Measurements from ENCODE around the gene KCNG2. TPM values are rescaled to one million over a fixed set of nuclear protein-coding genes. Genes with fewer than 3 reads are reported as not detected.

Gene KCNG2
- total RNA-seq, 1 donor from 2014 or later: not detected

DNA sequence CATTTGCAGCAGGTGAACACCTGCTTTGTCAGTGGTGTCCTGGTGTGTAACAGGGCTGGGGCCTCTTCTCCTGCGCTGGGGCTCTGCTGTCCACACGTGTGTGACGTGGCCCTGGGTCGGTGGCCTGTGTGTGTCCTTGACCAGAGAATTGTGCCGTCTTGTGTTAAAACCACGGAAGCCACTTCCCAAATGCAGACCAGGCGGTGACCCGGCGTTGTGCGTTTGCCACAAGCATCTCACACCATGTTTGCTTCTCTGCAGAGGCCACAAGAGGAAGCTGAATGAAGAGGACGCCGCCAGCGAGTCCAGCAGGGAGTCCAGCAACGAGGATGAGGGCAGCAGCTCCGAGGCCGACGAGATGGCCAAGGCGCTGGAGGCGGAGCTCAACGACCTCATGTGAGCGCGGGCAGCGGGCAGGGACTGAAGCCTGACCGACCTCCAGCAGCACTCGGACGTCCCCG, 44.3 kb upstream of the KCNG2 start:
- TF ChIP-seq, protein P1, sequence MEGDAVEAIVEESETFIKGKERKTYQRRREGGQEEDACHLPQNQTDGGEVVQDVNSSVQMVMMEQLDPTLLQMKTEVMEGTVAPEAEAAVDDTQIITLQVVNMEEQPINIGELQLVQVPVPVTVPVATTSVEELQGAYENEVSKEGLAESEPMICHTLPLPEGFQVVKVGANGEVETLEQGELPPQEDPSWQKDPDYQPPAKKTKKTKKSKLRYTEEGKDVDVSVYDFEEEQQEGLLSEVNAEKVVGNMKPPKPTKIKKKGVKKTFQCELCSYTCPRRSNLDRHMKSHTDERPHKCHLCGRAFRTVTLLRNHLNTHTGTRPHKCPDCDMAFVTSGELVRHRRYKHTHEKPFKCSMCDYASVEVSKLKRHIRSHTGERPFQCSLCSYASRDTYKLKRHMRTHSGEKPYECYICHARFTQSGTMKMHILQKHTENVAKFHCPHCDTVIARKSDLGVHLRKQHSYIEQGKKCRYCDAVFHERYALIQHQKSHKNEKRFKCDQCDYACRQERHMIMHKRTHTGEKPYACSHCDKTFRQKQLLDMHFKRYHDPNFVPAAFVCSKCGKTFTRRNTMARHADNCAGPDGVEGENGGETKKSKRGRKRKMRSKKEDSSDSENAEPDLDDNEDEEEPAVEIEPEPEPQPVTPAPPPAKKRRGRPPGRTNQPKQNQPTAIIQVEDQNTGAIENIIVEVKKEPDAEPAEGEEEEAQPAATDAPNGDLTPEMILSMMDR (IDR thresholded peaks at IDR 0.05; ENCODE audit: unreplicated experiment): no peak
- DNase-seq (ENCODE audit: low spot score, unreplicated experiment): no peak
- H3K4me1 Mint-ChIP-seq (ENCODE audit: low read depth): peaks cover 1% of the 10 kb centered on the region
- no peak overlapping the region for H3K27ac Mint-ChIP-seq
- peaks cover 12% of the 10 kb centered on the region for H3K9me3 Mint-ChIP-seq (ENCODE audit: low read depth)
- no peaks in the 10 kb centered on the region for H3K27me3 Mint-ChIP-seq
- no peak overlapping the region for H3K4me3 Mint-ChIP-seq (ENCODE audit: low read depth)
- peaks cover 25% of the 10 kb centered on the region for H3K36me3 Mint-ChIP-seq (ENCODE audit: insufficient read depth)

- no peaks in the 10 kb centered on the region for H3K27me3 Mint-ChIP-seq
- no peak overlapping the region for H3K27ac Mint-ChIP-seq
- H3K4me1 Mint-ChIP-seq (ENCODE audit: low read depth): peaks cover 1% of the 10 kb centered on the region
- TF ChIP-seq, protein P1 (IDR thresholded peaks at IDR 0.05; ENCODE audit: unreplicated experiment): no peak
- H3K9me3 Mint-ChIP-seq (ENCODE audit: low read depth): peaks cover 17% of the 10 kb centered on the region
- DNase-seq (ENCODE audit: low spot score, unreplicated experiment): no peak
- peaks cover 27% of the 10 kb centered on the region for H3K36me3 Mint-ChIP-seq (ENCODE audit: insufficient read depth)
- no peak overlapping the region for H3K4me3 Mint-ChIP-seq (ENCODE audit: low read depth)
These were observed 43.5 kb upstream of the KCNG2 start for GRCh38 chr18:79754022-79754761.

- no peaks in the 10 kb centered on the region for H3K27me3 Mint-ChIP-seq
- H3K36me3 Mint-ChIP-seq (ENCODE audit: insufficient read depth): peaks cover 28% of the 10 kb centered on the region
- H3K4me1 Mint-ChIP-seq (ENCODE audit: low read depth): no peaks in the 10 kb centered on the region
- no peak overlapping the region for H3K4me3 Mint-ChIP-seq (ENCODE audit: low read depth)
- H3K27ac Mint-ChIP-seq: no peak overlapping the region
- peaks cover 23% of the 10 kb centered on the region for H3K9me3 Mint-ChIP-seq (ENCODE audit: low read depth)
- DNase-seq (ENCODE audit: low spot score, unreplicated experiment): no peak
- TF ChIP-seq, protein P1 (IDR thresholded peaks at IDR 0.05; ENCODE audit: unreplicated experiment): no peak
These were observed 42.8 kb upstream of the KCNG2 start for GRCh38 chr18:79754831-79755351.

GRCh38 chr18:79755496-79756142, 42.1 kb upstream of the KCNG2 start:
- DNase-seq (ENCODE audit: low spot score, unreplicated experiment): no peak
- H3K27ac Mint-ChIP-seq: no peak overlapping the region
- peaks cover 31% of the 10 kb centered on the region for H3K36me3 Mint-ChIP-seq (ENCODE audit: insufficient read depth)
- no peaks in the 10 kb centered on the region for H3K27me3 Mint-ChIP-seq
- H3K4me1 Mint-ChIP-seq (ENCODE audit: low read depth): no peaks in the 10 kb centered on the region
- peaks cover 28% of the 10 kb centered on the region for H3K9me3 Mint-ChIP-seq (ENCODE audit: low read depth)
- no peak overlapping the region for H3K4me3 Mint-ChIP-seq (ENCODE audit: low read depth)
- TF ChIP-seq, protein P1 (IDR thresholded peaks at IDR 0.05; ENCODE audit: unreplicated experiment): no peak

- Mint-ChIP-seq H3K27me3 (no peaks in the 10 kb centered on the region), H3K9me3 (ENCODE audit: low read depth) (peaks cover 32% of the 10 kb centered on the region), H3K36me3 (ENCODE audit: insufficient read depth) (peaks cover 31% of the 10 kb centered on the region), H3K27ac (no peak overlapping the region), H3K4me1 (ENCODE audit: low read depth) (no peaks in the 10 kb centered on the region), H3K4me3 (ENCODE audit: low read depth) (no peak overlapping the region)
- no peak for DNase-seq (ENCODE audit: low spot score, unreplicated experiment)
- TF ChIP-seq, protein P1 (IDR thresholded peaks at IDR 0.05; ENCODE audit: unreplicated experiment): no peak
These were observed 41.6 kb upstream of the KCNG2 start for GRCh38 chr18:79756143-79756500.
